Activated CD4-positive, alpha-beta T cell treated with anti-CD3 and anti-CD28 coated beads for 36 hours (primary cell): ENCODE data around the gene PILRB. TPM values are rescaled to one million over a fixed set of nuclear protein-coding genes. Genes with fewer than 3 reads are reported as not detected.

Source experiments
- ATAC-seq: fragments of 200-7000 bp; cut with Tn5 transposase; one replicate; pipeline ENCODE4 v1.10.0; 2021; ENCODE audit warnings: mild to moderate bottlenecking, moderate library complexity
- CTCF ChIA-PET: fragments of 350-600 bp; sonication (Branson Sonifier 250); formaldehyde crosslinking; loops from one replicate; lab custom pipeline; 2021; ENCODE audit warnings: antibody characterized with exemption; lab: Charles Lee
- POLR2A ChIA-PET: fragments of 350-600 bp; sonication (Branson Sonifier 250); formaldehyde crosslinking; loops from one replicate; lab custom pipeline; 2021; ENCODE audit warnings: antibody characterized with exemption, inconsistent platforms; lab: Charles Lee
- DNase-seq: peaks from one replicate; pipeline ENCODE4 v3.0.0-alpha.2; 2020
- H3K27ac Mint-ChIP-seq: one replicate; pipeline ENCODE4 v1.8.0; 2021; ENCODE audit warnings: mixed read lengths
- H3K27me3 Mint-ChIP-seq: one replicate; pipeline ENCODE4 v1.8.0; 2021; ENCODE audit warnings: mixed read lengths
- H3K36me3 Mint-ChIP-seq: one replicate; pipeline ENCODE4 v1.8.0; 2021; ENCODE audit warnings: low read depth, mixed read lengths
- H3K4me1 Mint-ChIP-seq: one replicate; pipeline ENCODE4 v1.8.0; 2021; ENCODE audit warnings: mixed read lengths
- H3K4me3 Mint-ChIP-seq: one replicate; pipeline ENCODE4 v1.8.0; 2021; ENCODE audit warnings: mild to moderate bottlenecking, moderate library complexity, mixed read lengths
- H3K9me3 Mint-ChIP-seq: one replicate; pipeline ENCODE4 v1.8.0; 2021; ENCODE audit warnings: low read depth, mixed read lengths
- intact Hi-C, 2 experiments: fragments of 100-400 bp; cut with DNase I in 1 of 2; cut with micrococcal nuclease in 1 of 2; formaldehyde crosslinking; loops; one replicate each; pipeline versions ENCODE4 v1.14.2 to v1.15.1; 2022 to 2024; cut with DNase I, micrococcal nuclease
- total RNA-seq, 2 experiments: library from RNA; stranded (reverse); gene quantifications; one replicate each; pipeline ENCODE4 v1.2.3, GENCODE V29; 2021

PILRB gene
- total RNA-seq, 2 experiments from 2014 or later, result 30.5 to 37.5 TPM

- ChIA-PET POLR2A (no interaction called here), CTCF (interaction anchor here (0.6 to 1.7 kb wide), 3 partner anchors 14 to 48 kb away, joined by 3 to 8 read pairs (median 4); no protein-coding TSS in a partner anchor)
- Mint-ChIP-seq H3K27me3 (peaks cover 27% of the 10 kb centered on the region), H3K9me3 (no peaks in the 10 kb centered on the region), H3K4me3 (no peak overlapping the region), H3K27ac (no peak overlapping the region), H3K36me3 (no peaks in the 10 kb centered on the region), H3K4me1 (peaks cover 23% of the 10 kb centered on the region)
- intact Hi-C loops, result no loop called here
- no peak for DNase-seq
- no peak for ATAC-seq
Measured at GRCh38 chr7:100393233-100393905, 35.5 kb downstream of the PILRB start.

- Mint-ChIP-seq H3K4me3 (no peak overlapping the region), H3K27me3 (peaks cover 31% of the 10 kb centered on the region), H3K27ac (peak overlapping the region; percentile 33), H3K9me3 (no peaks in the 10 kb centered on the region), H3K36me3 (no peaks in the 10 kb centered on the region), H3K4me1 (peaks cover 26% of the 10 kb centered on the region)
- ChIA-PET CTCF (interaction anchor here (1.2 to 1.7 kb wide), 2 partner anchors 13 to 49 kb away, joined by 3 to 8 read pairs; no protein-coding TSS in a partner anchor), POLR2A (no interaction called here)
- ATAC-seq (no peak), DNase-seq (no peak)
- intact Hi-C loops, result no loop called here
Measured at GRCh38 chr7:100394077-100394476, 36.2 kb downstream of the PILRB start.

DNA sequence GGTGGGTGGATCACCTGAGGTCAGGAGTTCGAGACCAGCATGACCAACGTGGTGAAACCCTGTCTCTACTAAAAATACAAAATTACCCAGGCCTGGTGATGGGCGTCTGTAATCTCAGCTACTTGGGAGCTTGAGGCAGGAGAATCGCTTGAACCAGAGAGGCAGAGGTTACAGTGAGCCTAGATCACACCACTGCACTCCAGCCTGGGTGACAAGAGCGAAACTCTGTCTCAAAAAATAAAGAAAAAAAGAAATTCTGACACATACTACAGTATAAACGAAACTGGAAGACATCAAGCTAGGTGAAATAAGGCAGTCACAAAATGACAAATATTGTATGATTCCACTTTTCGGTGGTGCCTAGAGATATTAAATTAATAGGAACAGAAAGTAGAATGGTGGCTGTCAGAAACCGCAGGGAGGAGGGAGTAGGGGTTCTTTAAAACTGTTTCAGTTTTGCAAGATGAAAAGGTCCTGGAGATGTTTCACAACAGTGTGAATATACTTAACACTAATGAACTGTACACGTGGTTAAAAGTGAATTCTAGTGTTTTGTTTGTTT lies 38.6 kb downstream of the PILRB start:
- no peaks in the 10 kb centered on the region for H3K9me3 Mint-ChIP-seq
- peak overlapping the region; percentile 40 for H3K27ac Mint-ChIP-seq
- ChIA-PET CTCF (interaction anchor here (0.6 to 3.1 kb wide), 4 partner anchors 11 to 98 kb away, joined by 3 to 19 read pairs (median 3); no protein-coding TSS in a partner anchor), POLR2A (interaction anchor here (0.6 to 1.2 kb wide), 4 partner anchors 32 to 206 kb away, joined by 3 to 7 read pairs (median 5); partner anchors contain the start of gene ZCWPW1)
- H3K36me3 Mint-ChIP-seq, result no peaks in the 10 kb centered on the region
- ATAC-seq, result peak; percentile 92
- H3K27me3 Mint-ChIP-seq, result peaks cover 20% of the 10 kb centered on the region
- DNase-seq, result peak; percentile 82
- intact Hi-C loops, result loop anchor here (1.0 to 2.0 kb wide), 5 partner anchors 31 to 187 kb away; partner anchors contain the start of gene ZCWPW1 (in 1 of the 2)
- H3K4me1 Mint-ChIP-seq, result peaks cover 26% of the 10 kb centered on the region
- H3K4me3 Mint-ChIP-seq, result peak overlapping the region; percentile 1

GRCh38 chr7:100397315-100398081 lies 39.6 kb downstream of the PILRB start:
- no peak for DNase-seq
- peaks cover 26% of the 10 kb centered on the region for H3K4me1 Mint-ChIP-seq
- ChIA-PET CTCF (interaction anchor here (0.6 to 3.1 kb wide), 2 partner anchors 10 to 81 kb away, joined by 3 to 19 read pairs; partner anchors contain the start of gene TSC22D4), POLR2A (interaction anchor here (0.6 to 1.0 kb wide), 2 partner anchors 53 to 268 kb away, joined by 3 read pairs; no protein-coding TSS in a partner anchor)
- intact Hi-C loops, result loop anchor here (2.0 kb wide), 2 partner anchors 33 to 53 kb away; no protein-coding TSS in a partner anchor
- H3K27ac Mint-ChIP-seq, result no peak overlapping the region
- no peak overlapping the region for H3K4me3 Mint-ChIP-seq
- no peak for ATAC-seq
- no peaks in the 10 kb centered on the region for H3K9me3 Mint-ChIP-seq
- H3K27me3 Mint-ChIP-seq, result peaks cover 16% of the 10 kb centered on the region
- H3K36me3 Mint-ChIP-seq, result no peaks in the 10 kb centered on the region

DNA sequence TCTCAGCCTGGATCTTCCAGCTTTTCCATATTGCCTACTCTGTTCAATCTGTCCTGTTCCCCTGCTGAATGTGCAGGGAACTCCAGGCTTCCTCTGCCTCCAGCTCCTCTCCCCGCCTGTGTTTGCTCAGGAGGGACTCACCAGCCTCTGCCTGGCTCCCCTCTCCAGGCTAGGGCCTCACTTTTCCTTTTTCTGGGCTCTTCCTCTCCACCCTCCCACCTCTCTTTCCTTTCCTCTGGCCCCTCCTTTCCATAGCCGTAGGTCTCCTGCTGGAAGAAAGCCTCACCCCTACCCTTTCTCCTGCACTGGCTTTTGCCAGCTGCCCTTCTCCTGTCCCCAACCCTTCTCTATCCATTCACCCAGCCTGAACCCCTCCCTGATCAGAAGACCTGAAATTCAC lies 40.3 kb downstream of the PILRB start:
- intact Hi-C loops, result no loop called here
- H3K4me1 Mint-ChIP-seq, result peaks cover 26% of the 10 kb centered on the region
- H3K27ac Mint-ChIP-seq, result no peak overlapping the region
- POLR2A ChIA-PET, result no interaction called here
- CTCF ChIA-PET, result interaction anchor here (3.1 kb wide), 1 partner anchor 10 kb away, joined by 19 read pairs; no protein-coding TSS in a partner anchor
- no peak for DNase-seq
- H3K36me3 Mint-ChIP-seq, result no peaks in the 10 kb centered on the region
- ATAC-seq, result no peak
- no peak overlapping the region for H3K4me3 Mint-ChIP-seq
- H3K27me3 Mint-ChIP-seq, result peaks cover 16% of the 10 kb centered on the region
- H3K9me3 Mint-ChIP-seq, result no peaks in the 10 kb centered on the region

DNA sequence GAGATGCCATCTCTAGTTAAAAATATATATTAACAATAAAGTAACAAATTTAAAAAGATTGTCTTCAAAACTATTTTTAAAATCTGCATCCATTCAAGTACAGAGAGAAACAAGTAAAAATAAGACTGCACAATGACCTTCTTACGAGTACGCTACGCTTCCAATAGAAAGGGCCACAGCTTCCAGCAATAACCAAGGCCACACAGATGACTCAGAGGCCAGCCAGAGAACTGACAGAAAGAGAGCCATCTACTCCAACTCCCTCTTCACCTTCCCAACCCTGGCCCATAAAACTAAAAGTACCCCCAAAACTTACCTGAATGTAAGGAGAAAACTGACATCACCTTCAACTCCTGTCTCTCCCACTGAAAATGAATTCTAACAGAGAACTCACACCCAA lies 42.1 kb downstream of the PILRB start:
- intact Hi-C loops, result no loop called here
- ChIA-PET CTCF (interaction anchor here (0.6 kb wide), 3 partner anchors 8 to 386 kb away, joined by 3 read pairs; no protein-coding TSS in a partner anchor), POLR2A (no interaction called here)
- Mint-ChIP-seq H3K27me3 (peaks cover 11% of the 10 kb centered on the region), H3K4me3 (no peak overlapping the region), H3K27ac (no peak overlapping the region), H3K4me1 (peaks cover 26% of the 10 kb centered on the region), H3K36me3 (no peaks in the 10 kb centered on the region), H3K9me3 (no peaks in the 10 kb centered on the region)
- ATAC-seq (no peak), DNase-seq (no peak)

GRCh38 chr7:100400656-100401055 lies 42.7 kb downstream of the PILRB start:
- intact Hi-C loops, result no loop called here
- ChIA-PET CTCF (interaction anchor here (0.6 to 1.9 kb wide), 2 partner anchors 8 to 50 kb away, joined by 3 to 5 read pairs; no protein-coding TSS in a partner anchor), POLR2A (no interaction called here)
- peak; percentile 52 for DNase-seq
- Mint-ChIP-seq H3K27me3 (peaks cover 11% of the 10 kb centered on the region), H3K4me1 (peaks cover 23% of the 10 kb centered on the region), H3K9me3 (no peaks in the 10 kb centered on the region), H3K36me3 (no peaks in the 10 kb centered on the region), H3K4me3 (no peak overlapping the region), H3K27ac (no peak overlapping the region)
- no peak for ATAC-seq

DNA sequence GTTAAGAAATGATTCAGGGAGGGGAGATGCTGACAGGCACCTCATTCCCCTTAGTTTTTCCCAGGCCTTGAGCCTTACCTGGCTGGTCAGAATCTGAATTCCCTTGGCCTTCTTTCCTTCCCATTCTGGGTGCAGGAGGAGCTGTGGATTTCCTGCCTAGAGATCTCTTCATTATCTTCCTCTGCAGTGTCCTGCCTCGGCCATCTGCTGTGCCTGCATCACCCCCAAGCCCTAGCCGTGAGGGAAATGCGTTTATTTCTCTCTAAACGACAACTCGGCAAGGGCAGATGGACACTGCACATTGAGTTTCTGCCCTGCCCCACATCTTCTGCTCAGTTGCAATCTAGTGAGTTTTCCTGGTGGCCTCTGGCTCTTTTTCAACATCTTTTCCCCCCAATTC lies 43.9 kb downstream of the PILRB start:
- CTCF ChIA-PET, result interaction anchor here (1.1 to 1.9 kb wide), 2 partner anchors 19 to 49 kb away, joined by 5 read pairs; no protein-coding TSS in a partner anchor
- peaks cover 11% of the 10 kb centered on the region for H3K27me3 Mint-ChIP-seq

DNA sequence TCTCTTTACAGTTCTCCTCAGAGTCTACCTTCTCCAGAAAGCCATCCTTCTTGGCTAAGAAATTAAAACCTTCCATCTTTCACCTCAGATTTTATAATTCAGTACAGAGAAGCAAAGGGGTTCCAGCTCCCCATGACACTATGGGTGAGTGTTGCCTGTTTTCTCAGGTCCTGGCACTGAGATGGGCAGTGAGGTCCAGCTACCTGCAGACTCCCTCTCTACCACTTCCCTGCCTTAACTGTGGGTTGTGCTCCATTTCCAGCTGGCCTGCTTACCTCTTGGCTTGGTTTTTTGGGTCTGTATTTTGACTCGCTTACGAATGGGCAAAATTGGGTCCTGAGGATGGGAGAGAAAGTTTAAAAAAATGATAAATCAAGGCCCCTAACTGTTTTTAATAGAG lies 44.3 kb downstream of the PILRB start:
- Mint-ChIP-seq H3K4me3 (no peak overlapping the region), H3K36me3 (no peaks in the 10 kb centered on the region), H3K27me3 (peaks cover 11% of the 10 kb centered on the region), H3K4me1 (peaks cover 13% of the 10 kb centered on the region), H3K27ac (no peak overlapping the region), H3K9me3 (no peaks in the 10 kb centered on the region)
- DNase-seq (no peak), ATAC-seq (no peak)
- CTCF ChIA-PET, result interaction anchor here (1.1 to 1.9 kb wide), 2 partner anchors 18 to 48 kb away, joined by 5 read pairs; no protein-coding TSS in a partner anchor
- intact Hi-C loops, result no loop called here
- POLR2A ChIA-PET, result interaction anchor here (0.5 kb wide), 1 partner anchor 931 kb away, joined by 4 read pairs; no protein-coding TSS in a partner anchor

More for the DNA sequence above, 43.9 kb downstream of the PILRB start:
- Mint-ChIP-seq H3K4me3 (no peak overlapping the region), H3K27ac (no peak overlapping the region), H3K4me1 (peaks cover 15% of the 10 kb centered on the region), H3K36me3 (no peaks in the 10 kb centered on the region), H3K9me3 (no peaks in the 10 kb centered on the region)
- DNase-seq, result no peak
- intact Hi-C loops, result no loop called here
- POLR2A ChIA-PET, result interaction anchor here (0.5 kb wide), 1 partner anchor 930 kb away, joined by 4 read pairs; no protein-coding TSS in a partner anchor
- no peak for ATAC-seq

DNA sequence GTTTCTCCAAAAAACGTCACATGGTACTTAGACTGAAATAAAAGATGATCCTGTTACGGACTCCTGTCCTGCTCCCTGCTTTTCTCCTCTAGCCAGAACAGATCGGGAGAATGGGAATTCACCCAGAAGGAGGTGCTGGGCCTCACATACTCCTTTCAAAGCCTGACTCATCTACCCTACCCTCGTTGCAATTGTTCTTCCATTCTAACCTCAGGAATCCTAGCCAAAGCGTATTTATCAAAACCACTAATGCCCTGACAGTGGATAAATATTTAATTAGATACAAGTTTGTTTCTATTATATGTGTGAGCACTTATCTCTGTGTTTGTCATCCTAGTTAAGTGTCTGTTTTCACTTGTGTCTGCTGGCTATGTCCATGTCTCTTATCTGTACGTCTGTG lies 48.9 kb downstream of the PILRB start:
- Mint-ChIP-seq H3K4me1 (peaks cover 2% of the 10 kb centered on the region), H3K9me3 (no peaks in the 10 kb centered on the region), H3K36me3 (no peaks in the 10 kb centered on the region), H3K27ac (no peak overlapping the region), H3K27me3 (no peaks in the 10 kb centered on the region), H3K4me3 (no peak overlapping the region)
- ChIA-PET CTCF (interaction anchor here (0.5 to 2.8 kb wide), 19 partner anchors 10 to 493 kb away, joined by 3 to 19 read pairs (median 4); no protein-coding TSS in a partner anchor), POLR2A (interaction anchor here (0.7 to 1.7 kb wide), 2 partner anchors 53 to 309 kb away, joined by 4 to 5 read pairs; no protein-coding TSS in a partner anchor)
- DNase-seq (no peak), ATAC-seq (no peak)
- intact Hi-C loops, result loop anchor here (1.0 to 2.0 kb wide), 4 partner anchors 36 to 274 kb away; no protein-coding TSS in a partner anchor
